Neural progenitor cell (in vitro differentiated cells): ENCODE measurements around the gene KDM2A.

Experiments used
- CTCF ChIP-seq: fragments of 200-600 bp; sonication (generic); IDR thresholded peaks from 2 replicates; pipeline ENCODE4 v1.5.1; 2017; ENCODE audit warnings: antibody characterized with exemption, mild to moderate bottlenecking
- EZH2 ChIP-seq: fragments of 200-600 bp; sonication (generic); IDR thresholded peaks from 2 replicates; pipeline ENCODE4 v1.6.1; 2017; ENCODE audit warnings: antibody characterized with exemption, mild to moderate bottlenecking, moderate library complexity
- EZH2phosphoT487 ChIP-seq: fragments of 200-600 bp; sonication (generic); IDR thresholded peaks from 2 replicates; pipeline ENCODE4 v1.6.1; 2017; ENCODE audit warnings: antibody characterized with exemption

DNA sequence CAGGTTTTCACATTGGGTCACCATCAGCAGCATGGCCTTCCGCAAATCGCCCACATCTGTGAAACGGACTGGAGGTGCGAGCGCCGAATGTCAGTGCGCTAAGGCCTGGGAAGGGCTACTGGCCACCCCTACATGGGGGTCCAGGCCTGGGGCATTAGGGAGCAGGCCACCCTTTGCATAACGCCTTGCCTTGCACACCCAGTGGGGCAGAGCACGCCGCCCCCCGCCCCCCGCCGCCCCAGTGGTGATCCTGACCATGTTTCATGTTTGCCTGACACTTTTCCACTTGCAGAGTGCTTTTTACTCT is 149.9 kb downstream of the KDM2A start:
- TF ChIP-seq CTCF (no peak), EZH2 (no peak), EZH2phosphoT487 (no peak)
